Panc1 (cell line): ENCODE measurements around the gene SLC10A2. TPM values are rescaled to one million over a fixed set of nuclear protein-coding genes. Genes with fewer than 3 reads are reported as not detected.

Experiments used
- ATAC-seq: fragments of 200-7000 bp; cut with Tn5 transposase; 2 replicates; pipeline ENCODE4 v1.9.1; 2020; ENCODE audit warnings: mild to moderate bottlenecking, moderate library complexity
- BruUV-seq: library from RNA; stranded (reverse); fragments of 400-500 nt; replicated peaks from 2 replicates; lab custom pipeline; 2021; lab: Mats Ljungman, UMichigan
- CTCF ChIA-PET: fragments of 300-600 bp; sonication (Branson Sonifier 250); formaldehyde crosslinking; loops from one replicate; lab custom pipeline; 2022; ENCODE audit warnings: antibody characterized with exemption; lab: Charles Lee
- POLR2A ChIA-PET: fragments of 300-600 bp; sonication (Branson Sonifier 250); formaldehyde crosslinking; loops from one replicate; lab custom pipeline; 2022; ENCODE audit warnings: antibody characterized with exemption; lab: Charles Lee
- DNase-seq: peaks from one replicate; pipeline ENCODE4 v3.0.0-alpha.2; 2010; ENCODE audit warnings: low read depth, low spot score
- H3K27ac ChIP-seq: 2 replicates; pipeline ENCODE4 v1.5.1; 2011; ENCODE audit warnings: mild to moderate bottlenecking, low read length, inconsistent platforms
- H3K27me3 ChIP-seq: fragments of 200-500 bp; sonication (Bioruptor generic); 2 replicates; pipeline ENCODE4 v1.6.0; 2014; ENCODE audit warnings: low read length, inconsistent platforms; ENCODE audit not compliant: control insufficient read depth, insufficient read depth
- H3K36me3 ChIP-seq: fragments of 200-500 bp; sonication (Bioruptor generic); 2 replicates; pipeline ENCODE4 v1.5.1; 2014; ENCODE audit warnings: inconsistent platforms, mild to moderate bottlenecking, low read length, moderate library complexity; ENCODE audit not compliant: control insufficient read depth, insufficient read depth
- H3K4me1 ChIP-seq: 2 replicates; pipeline ENCODE4 v1.5.1; 2011; ENCODE audit warnings: inconsistent platforms, mild to moderate bottlenecking, low read length, moderate library complexity; ENCODE audit not compliant: control insufficient read depth, insufficient read depth
- H3K4me3 ChIP-seq, 2 experiments: 2 replicates each; pipeline ENCODE4 v1.5.1; 2011 to 2012; ENCODE audit warnings: low read depth in 2 of 2, low read length in 2 of 2, mild to moderate bottlenecking in 2 of 2, inconsistent platforms in 1 of 2, moderate library complexity in 1 of 2
- H3K9me3 ChIP-seq: fragments of 200-500 bp; sonication (Bioruptor generic); 2 replicates; pipeline ENCODE4 v1.5.1; 2014; ENCODE audit warnings: low read depth, mild to moderate bottlenecking, inconsistent platforms, low read length, moderate library complexity; ENCODE audit not compliant: control insufficient read depth, insufficient read depth
- POLR2AphosphoS5 ChIP-seq: IDR thresholded peaks from 2 replicates; pipeline ENCODE4 v1.6.1; 2012; ENCODE audit warnings: mild to moderate bottlenecking, low read depth, low read length, moderate library complexity
- SIN3A ChIP-seq: IDR thresholded peaks from 2 replicates; pipeline ENCODE4 v1.6.1; 2012; ENCODE audit warnings: low read depth, mild to moderate bottlenecking, low read length, moderate library complexity, borderline replicate concordance; ENCODE audit not compliant: insufficient read depth
- TCF7L2 ChIP-seq: IDR thresholded peaks from 2 replicates; pipeline ENCODE4 v1.6.1; 2011; ENCODE audit warnings: mild to moderate bottlenecking, low read depth, low read length, inconsistent platforms
- in situ Hi-C: cut with HindIII; loops from 2 replicates; pipeline ENCODE4 v1.10.0; 2016; ENCODE audit warnings: low sequenced_read_pairs, low pct_unique_long_range_greater_than_20kb
- intact Hi-C: fragments of 100-400 bp; cut with micrococcal nuclease; formaldehyde crosslinking; loops from one replicate; pipeline ENCODE4 v1.10.0; 2022; ENCODE audit not compliant: unreplicated experiment
- total RNA-seq: library from RNA; stranded (reverse); gene quantifications from one replicate; pipeline ENCODE4 v1.2.1, GENCODE V29; 2021; ENCODE audit not compliant: unreplicated experiment
- TF ChIP-seq, protein P1 (sequence below): fragments of 450-650 bp; IDR thresholded peaks from 2 replicates; pipeline ENCODE4 v1.5.1; 2017; ENCODE audit warnings: mild to moderate bottlenecking
- TF ChIP-seq, protein P2 (sequence below), 2 experiments: IDR thresholded peaks; 2 replicates each; pipeline ENCODE4 v1.6.1; 2011 to 2012; ENCODE audit warnings: low read depth in 2 of 2, control low read depth in 1 of 2, low read length in 1 of 2, mild to moderate bottlenecking in 1 of 2, moderate library complexity in 1 of 2; ENCODE audit not compliant: insufficient read depth in 1 of 2

SLC10A2 gene
- total RNA-seq, 1 experiment from 2014 or later: not detected

DNA sequence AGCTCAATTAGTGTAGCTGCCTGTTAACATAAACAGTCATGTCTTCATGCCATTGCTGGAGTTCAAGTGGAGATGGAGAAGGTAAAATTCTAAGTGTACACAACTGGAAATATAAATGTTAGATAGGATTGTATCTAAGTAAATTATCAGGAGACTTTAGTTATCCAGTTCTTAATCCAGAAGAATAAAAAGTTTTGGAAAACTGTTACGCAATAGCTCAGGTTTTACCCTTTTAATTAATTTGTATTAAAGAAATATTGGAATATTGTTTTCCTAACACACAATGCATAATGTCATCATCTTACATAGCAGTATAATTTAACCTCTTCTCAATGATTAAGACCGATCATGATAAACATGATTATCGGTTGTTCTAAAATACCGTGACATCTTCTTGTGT, 2.8 kb downstream of the SLC10A2 start:
- BruUV-seq: no TSS peak
- intact Hi-C loops (no loop called here), in situ Hi-C loops (no loop called here)

DNA sequence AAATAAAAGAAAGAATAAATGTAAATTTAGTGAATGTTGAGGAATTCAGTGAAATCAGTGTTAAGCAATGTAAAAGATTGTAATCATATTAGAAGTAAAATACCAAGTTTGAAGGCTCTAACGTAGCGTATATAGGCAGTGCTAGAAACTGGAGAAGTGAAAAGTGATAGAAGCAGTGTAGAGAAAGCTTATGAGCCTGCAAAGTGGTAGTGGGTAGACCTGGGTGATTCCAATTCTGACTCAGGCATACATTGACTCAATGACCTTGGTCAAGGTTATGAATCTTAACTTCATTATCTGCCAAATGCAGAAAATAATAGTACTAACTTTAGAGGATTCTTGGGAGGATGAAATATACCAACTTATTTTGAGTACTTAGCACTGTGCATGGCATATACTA, 4.1 kb downstream of the SLC10A2 start:
- H3K36me3 ChIP-seq: no peaks in the 10 kb centered on the region
- ChIA-PET CTCF (interaction anchor here (0.7 kb wide), 1 partner anchor 15 kb away, joined by 3 read pairs; no protein-coding TSS in a partner anchor), POLR2A (no interaction called here)
- H3K4me3 ChIP-seq: no peak overlapping the region
- DNase-seq (no peak), ATAC-seq (no peak)
- intact Hi-C loops (no loop called here), in situ Hi-C loops (no loop called here)
- no peak overlapping the region for H3K27ac ChIP-seq
- H3K9me3 ChIP-seq: no peaks in the 10 kb centered on the region
- H3K4me1 ChIP-seq: no peaks in the 10 kb centered on the region
- no TSS peak for BruUV-seq
- TF ChIP-seq, protein P1, sequence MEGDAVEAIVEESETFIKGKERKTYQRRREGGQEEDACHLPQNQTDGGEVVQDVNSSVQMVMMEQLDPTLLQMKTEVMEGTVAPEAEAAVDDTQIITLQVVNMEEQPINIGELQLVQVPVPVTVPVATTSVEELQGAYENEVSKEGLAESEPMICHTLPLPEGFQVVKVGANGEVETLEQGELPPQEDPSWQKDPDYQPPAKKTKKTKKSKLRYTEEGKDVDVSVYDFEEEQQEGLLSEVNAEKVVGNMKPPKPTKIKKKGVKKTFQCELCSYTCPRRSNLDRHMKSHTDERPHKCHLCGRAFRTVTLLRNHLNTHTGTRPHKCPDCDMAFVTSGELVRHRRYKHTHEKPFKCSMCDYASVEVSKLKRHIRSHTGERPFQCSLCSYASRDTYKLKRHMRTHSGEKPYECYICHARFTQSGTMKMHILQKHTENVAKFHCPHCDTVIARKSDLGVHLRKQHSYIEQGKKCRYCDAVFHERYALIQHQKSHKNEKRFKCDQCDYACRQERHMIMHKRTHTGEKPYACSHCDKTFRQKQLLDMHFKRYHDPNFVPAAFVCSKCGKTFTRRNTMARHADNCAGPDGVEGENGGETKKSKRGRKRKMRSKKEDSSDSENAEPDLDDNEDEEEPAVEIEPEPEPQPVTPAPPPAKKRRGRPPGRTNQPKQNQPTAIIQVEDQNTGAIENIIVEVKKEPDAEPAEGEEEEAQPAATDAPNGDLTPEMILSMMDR: no peak
- TF ChIP-seq, protein P2, sequence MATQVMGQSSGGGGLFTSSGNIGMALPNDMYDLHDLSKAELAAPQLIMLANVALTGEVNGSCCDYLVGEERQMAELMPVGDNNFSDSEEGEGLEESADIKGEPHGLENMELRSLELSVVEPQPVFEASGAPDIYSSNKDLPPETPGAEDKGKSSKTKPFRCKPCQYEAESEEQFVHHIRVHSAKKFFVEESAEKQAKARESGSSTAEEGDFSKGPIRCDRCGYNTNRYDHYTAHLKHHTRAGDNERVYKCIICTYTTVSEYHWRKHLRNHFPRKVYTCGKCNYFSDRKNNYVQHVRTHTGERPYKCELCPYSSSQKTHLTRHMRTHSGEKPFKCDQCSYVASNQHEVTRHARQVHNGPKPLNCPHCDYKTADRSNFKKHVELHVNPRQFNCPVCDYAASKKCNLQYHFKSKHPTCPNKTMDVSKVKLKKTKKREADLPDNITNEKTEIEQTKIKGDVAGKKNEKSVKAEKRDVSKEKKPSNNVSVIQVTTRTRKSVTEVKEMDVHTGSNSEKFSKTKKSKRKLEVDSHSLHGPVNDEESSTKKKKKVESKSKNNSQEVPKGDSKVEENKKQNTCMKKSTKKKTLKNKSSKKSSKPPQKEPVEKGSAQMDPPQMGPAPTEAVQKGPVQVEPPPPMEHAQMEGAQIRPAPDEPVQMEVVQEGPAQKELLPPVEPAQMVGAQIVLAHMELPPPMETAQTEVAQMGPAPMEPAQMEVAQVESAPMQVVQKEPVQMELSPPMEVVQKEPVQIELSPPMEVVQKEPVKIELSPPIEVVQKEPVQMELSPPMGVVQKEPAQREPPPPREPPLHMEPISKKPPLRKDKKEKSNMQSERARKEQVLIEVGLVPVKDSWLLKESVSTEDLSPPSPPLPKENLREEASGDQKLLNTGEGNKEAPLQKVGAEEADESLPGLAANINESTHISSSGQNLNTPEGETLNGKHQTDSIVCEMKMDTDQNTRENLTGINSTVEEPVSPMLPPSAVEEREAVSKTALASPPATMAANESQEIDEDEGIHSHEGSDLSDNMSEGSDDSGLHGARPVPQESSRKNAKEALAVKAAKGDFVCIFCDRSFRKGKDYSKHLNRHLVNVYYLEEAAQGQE (IDR thresholded peaks at IDR 0.05; ENCODE audit: insufficient read depth in 1 of 2, low read depth in 2 of 2, low read length in 1 of 2): no peak
- TF ChIP-seq TCF7L2 (no peak), SIN3A (no peak), POLR2AphosphoS5 (no peak)
- no peaks in the 10 kb centered on the region for H3K27me3 ChIP-seq

More for the DNA sequence above, 2.8 kb downstream of the SLC10A2 start:
- H3K4me1 ChIP-seq: no peaks in the 10 kb centered on the region
- POLR2A ChIA-PET: interaction anchor here (0.6 kb wide), 1 partner anchor 124 kb away, joined by 9 read pairs; no protein-coding TSS in a partner anchor
- no peak overlapping the region for H3K4me3 ChIP-seq
- CTCF ChIA-PET: no interaction called here
- H3K27ac ChIP-seq: no peak overlapping the region
- no peaks in the 10 kb centered on the region for H3K9me3 ChIP-seq
- DNase-seq: no peak
- no peaks in the 10 kb centered on the region for H3K27me3 ChIP-seq
- H3K36me3 ChIP-seq: no peaks in the 10 kb centered on the region
- no peak for ATAC-seq
- TF ChIP-seq SIN3A (no peak), POLR2AphosphoS5 (no peak), TCF7L2 (no peak)
- TF ChIP-seq, protein P2 (IDR thresholded peaks at IDR 0.05; ENCODE audit: insufficient read depth in 1 of 2, low read depth in 2 of 2, low read length in 1 of 2): no peak
- TF ChIP-seq, protein P1: no peak
